Endodermal cell (in vitro differentiated cells): Measurements from ENCODE around the gene FOXE3. TPM values are rescaled to one million over a fixed set of nuclear protein-coding genes. Genes with fewer than 3 reads are reported as not detected.
A peak's percentile ranks its signal among the peaks of the same experiment; 100 is the strongest.

Source experiments
- DNase-seq: peaks from one replicate; pipeline ENCODE4 v3.0.0-alpha.2; 2017
- H3K27ac ChIP-seq: 2 replicates; pipeline ENCODE4 v1.5.1; 2013; ENCODE audit warnings: mild to moderate bottlenecking, low read depth, low read length, moderate library complexity
- H3K27me3 ChIP-seq: 2 replicates; pipeline ENCODE4 v1.6.1; 2013; ENCODE audit warnings: mild to moderate bottlenecking, low read length, moderate library complexity; ENCODE audit not compliant: insufficient read depth, control insufficient read depth, poor library complexity, severe bottlenecking
- H3K36me3 ChIP-seq: 2 replicates; pipeline ENCODE4 v1.7.0; 2013; ENCODE audit warnings: mild to moderate bottlenecking, low read length, moderate library complexity; ENCODE audit not compliant: control insufficient read depth, insufficient read depth
- H3K4me1 ChIP-seq: one replicate; pipeline ENCODE4 v1.7.0; 2013; ENCODE audit warnings: low read length; ENCODE audit not compliant: control insufficient read depth, insufficient read depth
- H3K4me3 ChIP-seq: 2 replicates; pipeline ENCODE4 v1.5.1; 2013; ENCODE audit warnings: mild to moderate bottlenecking, low read length, moderate library complexity
- H3K9ac ChIP-seq: 2 replicates; pipeline ENCODE4 v1.6.1; 2013; ENCODE audit warnings: mild to moderate bottlenecking, low read length, moderate library complexity; ENCODE audit not compliant: poor library complexity, severe bottlenecking; ENCODE audit errors: extremely low read depth
- H3K9me3 ChIP-seq: 2 replicates; pipeline ENCODE4 v1.6.1; 2013; ENCODE audit warnings: mild to moderate bottlenecking, low read length, moderate library complexity; ENCODE audit not compliant: control insufficient read depth
- H3K27ac Mint-ChIP-seq: 2 replicates; pipeline ENCODE4 v1.8.0; 2020; ENCODE audit warnings: mixed read lengths
- H3K27me3 Mint-ChIP-seq: 2 replicates; pipeline ENCODE4 v1.8.0; 2021; ENCODE audit warnings: mild to moderate bottlenecking, mixed read lengths; ENCODE audit not compliant: insufficient read depth
- H3K36me3 Mint-ChIP-seq: 2 replicates; pipeline ENCODE4 v1.8.0; 2020; ENCODE audit warnings: low read depth, mixed read lengths
- H3K4me1 Mint-ChIP-seq: 2 replicates; pipeline ENCODE4 v1.8.0; 2020; ENCODE audit warnings: mixed read lengths
- H3K4me3 Mint-ChIP-seq: 2 replicates; pipeline ENCODE4 v1.8.0; 2020; ENCODE audit warnings: mild to moderate bottlenecking, moderate library complexity, mixed read lengths
- H3K9me3 Mint-ChIP-seq: 2 replicates; pipeline ENCODE4 v1.8.0; 2020; ENCODE audit warnings: mild to moderate bottlenecking, mixed read lengths
- CTCF ChIP-seq: fragments of 200-600 bp; sonication (generic); conservative IDR thresholded peaks from 2 replicates; pipeline ENCODE4 v1.5.0; 2021; ENCODE audit warnings: antibody characterized with exemption, mild to moderate bottlenecking
- WGBS, 2 experiments: methylation state at CpG; one replicate each; pipeline versions ENCODE4 v1.1.5 to v1.1.7; 2013; ENCODE audit warnings: missing lambda C conversion rate in 2 of 2, mixed read lengths in 1 of 2; ENCODE audit not compliant: insufficient coverage in 1 of 2, insufficient read length in 1 of 2; 5-methylcytosine and 5-hydroxymethylcytosine counted together
- total RNA-seq, 2 donors: library from RNA; stranded (reverse); fragmentation: NEBNext Ultra II Directional in 1 of 2; extraction: Animal tissue kit (Norgen Biotek cat#: 25700) in 1 of 2; gene quantifications; 2 replicates in 1 of 2; 3 replicates in 1 of 2; pipeline ENCODE4 v1.2.1, GENCODE V29; 2021

Gene FOXE3
- total RNA-seq, 2 donors from 2014 or later, result not detected

GRCh38 chr1:47436304-47436978 is 20.4 kb downstream of the FOXE3 start:
- DNase-seq, result peak; percentile 95
- H3K36me3 Mint-ChIP-seq, result no peaks in the 10 kb centered on the region
- peaks cover 8% of the 10 kb centered on the region for H3K4me1 ChIP-seq
- H3K27me3 ChIP-seq, result peaks cover 88% of the 10 kb centered on the region
- no peaks in the 10 kb centered on the region for H3K36me3 ChIP-seq
- peak overlapping the region; percentile 77 for H3K4me3 ChIP-seq
- no peak overlapping the region for H3K27ac Mint-ChIP-seq
- no peaks in the 10 kb centered on the region for H3K9me3 Mint-ChIP-seq
- H3K27me3 Mint-ChIP-seq, result peaks cover 63% of the 10 kb centered on the region
- H3K9me3 ChIP-seq, result no peaks in the 10 kb centered on the region
- peaks cover 32% of the 10 kb centered on the region for H3K4me1 Mint-ChIP-seq
- no peak overlapping the region for H3K27ac ChIP-seq
- 0 to 3% methylated on average over 12 to 23 of the region's 23 CpGs for WGBS, 2 experiments
- TF ChIP-seq CTCF, result peak; percentile 94
- peak overlapping the region; percentile 61 for H3K4me3 Mint-ChIP-seq
- no peak overlapping the region for H3K9ac ChIP-seq

DNA sequence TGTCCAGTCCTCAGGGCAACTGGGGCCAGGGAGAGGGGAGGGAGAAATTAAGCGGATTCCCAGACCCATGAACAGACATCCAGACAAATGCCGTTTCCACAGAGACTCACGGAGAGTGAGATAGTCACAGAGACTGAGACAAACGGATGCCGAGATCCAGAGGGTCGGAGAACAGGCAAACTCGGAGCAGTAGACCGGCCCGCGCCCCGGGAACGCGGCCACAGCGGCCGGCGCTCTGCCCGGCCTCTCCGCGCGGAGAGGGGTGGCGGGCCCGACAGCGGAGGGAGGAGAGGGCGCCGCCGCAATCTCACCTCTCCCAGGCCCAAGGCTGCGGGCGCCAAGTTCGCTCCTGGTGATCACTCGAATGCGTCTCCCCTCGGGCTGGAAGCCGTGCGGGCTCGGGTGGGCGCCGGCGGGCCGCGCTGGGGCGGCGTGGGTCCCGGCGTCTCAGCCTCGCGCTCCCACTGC is 20.9 kb downstream of the FOXE3 start:
- H3K4me1 ChIP-seq, result peaks cover 8% of the 10 kb centered on the region
- no peaks in the 10 kb centered on the region for H3K9me3 ChIP-seq
- H3K9ac ChIP-seq, result no peak overlapping the region
- H3K4me3 ChIP-seq, result peak overlapping the region; percentile 77
- Mint-ChIP-seq H3K4me3 (peak overlapping the region; percentile 61), H3K9me3 (no peaks in the 10 kb centered on the region), H3K27ac (no peak overlapping the region), H3K4me1 (peaks cover 28% of the 10 kb centered on the region), H3K27me3 (peaks cover 59% of the 10 kb centered on the region), H3K36me3 (no peaks in the 10 kb centered on the region)
- 1% methylated on average over 19 to 46 of the region's 46 CpGs for WGBS, 2 experiments
- peaks cover 94% of the 10 kb centered on the region for H3K27me3 ChIP-seq
- no peaks in the 10 kb centered on the region for H3K36me3 ChIP-seq
- TF ChIP-seq CTCF, result no peak
- no peak for DNase-seq
- H3K27ac ChIP-seq, result no peak overlapping the region

GRCh38 chr1:47437447-47438164 is 21.5 kb downstream of the FOXE3 start, which contains the start of gene FOXD2:
Gene FOXD2 (plus strand): TSS chr1:47438044. CDS start chr1:47438136, 92 bp downstream.
- DNase-seq, result peak; percentile 97
- Mint-ChIP-seq H3K4me1 (peaks cover 24% of the 10 kb centered on the region), H3K9me3 (no peaks in the 10 kb centered on the region), H3K4me3 (peak within 1 kb of the TSS; percentile 61), H3K36me3 (no peaks in the 10 kb centered on the region), H3K27me3 (peaks cover 53% of the 10 kb centered on the region), H3K27ac (no peak within 1 kb of the TSS)
- TF ChIP-seq CTCF, result peak; percentile 100
- no peak within 1 kb of the TSS for H3K9ac ChIP-seq
- 0% methylated on average over 32 to 80 of the region's 80 CpGs for WGBS, 2 experiments
- H3K9me3 ChIP-seq, result no peaks in the 10 kb centered on the region
- H3K27me3 ChIP-seq, result peaks cover 94% of the 10 kb centered on the region
- peak within 1 kb of the TSS; percentile 77 for H3K4me3 ChIP-seq
- no peaks in the 10 kb centered on the region for H3K36me3 ChIP-seq
- H3K4me1 ChIP-seq, result peaks cover 8% of the 10 kb centered on the region
- H3K27ac ChIP-seq, result no peak within 1 kb of the TSS
